Measurements from ENCODE around the gene AMFR.
"Not testable (repeated sequence)": the region's sequence is repeated elsewhere in the genome, so short reads cannot be mapped to it uniquely, and the experiment has no call there.

Gene AMFR

GRCh38 chr16:56387396-56387795 is 37.9 kb downstream of the AMFR start:
- no peak for DNase-seq

DNA sequence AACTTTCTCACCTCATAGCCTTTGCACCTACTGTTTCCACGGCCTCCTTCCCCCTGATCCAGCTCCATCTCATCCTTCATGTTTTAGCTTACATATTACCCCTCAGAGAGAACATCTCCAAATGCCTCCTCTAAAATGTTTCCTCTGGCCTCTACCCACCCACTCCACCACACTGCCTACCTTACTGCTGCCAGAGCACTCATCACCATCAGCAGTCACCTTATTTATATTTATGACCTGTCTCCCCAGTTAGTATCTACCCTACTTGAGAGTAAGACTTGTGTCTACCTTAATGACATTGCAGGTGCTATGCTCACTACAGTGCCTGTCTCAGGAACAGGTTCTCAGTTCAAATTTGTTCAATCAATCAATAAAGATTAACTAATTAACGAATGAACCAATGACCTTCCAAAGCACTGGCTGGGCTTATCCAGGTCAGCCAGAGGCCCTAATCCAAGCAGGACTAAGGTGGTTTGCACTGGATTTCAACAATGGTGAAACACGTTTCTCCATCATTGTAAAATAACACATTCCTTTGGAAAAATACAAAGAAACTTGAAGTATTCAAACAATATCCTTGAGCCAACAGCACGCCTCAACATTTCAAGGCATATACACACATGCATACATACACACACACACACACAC is 41.1 kb downstream of the AMFR start:
- no peak for DNase-seq

DNA sequence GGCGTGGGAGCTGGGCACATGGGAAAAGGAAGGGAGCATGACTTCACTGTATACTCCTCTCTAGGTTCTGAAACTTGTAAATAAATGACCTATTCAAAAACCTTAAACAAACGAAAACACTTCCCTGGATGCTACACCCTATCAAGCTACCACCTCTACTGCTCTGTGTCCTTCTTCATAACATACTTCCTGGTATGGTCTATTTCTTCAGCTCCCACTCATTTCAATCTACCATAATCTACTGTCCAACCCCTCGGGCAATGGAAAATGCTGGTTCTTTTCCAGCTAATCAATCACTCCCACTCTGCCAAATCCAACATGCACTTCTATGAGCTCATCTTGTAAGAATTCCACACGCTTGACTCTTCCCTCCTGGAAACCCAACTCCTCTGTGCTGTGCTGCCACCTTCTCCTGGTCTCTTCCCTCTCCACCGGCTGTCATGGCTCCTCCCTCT is 42.4 kb downstream of the AMFR start:
- DNase-seq, result no peak

DNA sequence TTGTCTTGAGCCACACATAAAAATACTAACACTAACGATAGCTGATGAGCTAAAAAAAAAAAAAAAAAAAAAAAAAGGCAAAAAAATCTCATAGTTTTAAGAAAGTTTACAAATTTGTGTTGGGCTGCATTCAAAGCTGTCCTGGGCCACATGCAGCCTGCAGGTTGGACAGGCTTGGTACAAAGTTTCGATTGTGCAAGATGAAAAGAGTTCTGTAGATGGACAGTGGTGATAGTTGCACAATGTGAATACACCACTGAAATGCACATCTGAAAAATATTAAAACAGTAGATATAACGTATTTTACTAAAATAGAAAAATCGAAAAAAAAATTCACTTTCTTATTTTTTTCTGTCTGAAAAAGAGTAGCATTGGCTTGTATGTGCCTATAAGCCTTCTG is 42.9 kb downstream of the AMFR start:
- no peak for DNase-seq

GRCh38 chr16:56380778-56381485 is 44.4 kb downstream of the AMFR start:
- not testable (repeated sequence) for DNase-seq

DNA sequence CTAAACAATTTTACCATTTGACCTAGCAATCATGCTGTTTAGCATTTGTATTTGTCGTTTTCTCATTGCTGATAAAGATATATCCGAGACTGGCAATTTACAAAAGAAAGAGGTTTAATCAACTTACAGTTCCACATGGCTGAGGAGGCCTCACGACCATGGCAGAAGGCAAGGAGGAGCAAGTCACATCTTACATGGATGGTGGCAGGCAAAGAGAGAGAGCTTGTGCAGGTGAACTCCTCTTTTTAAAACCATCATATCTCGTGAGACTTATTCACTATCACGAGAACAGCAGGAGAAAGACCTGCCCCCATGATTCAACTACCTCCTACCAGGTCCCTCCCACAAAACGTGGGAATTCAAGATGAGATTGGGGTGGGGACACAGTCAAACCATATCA is 46.3 kb downstream of the AMFR start:
- not testable (repeated sequence) for DNase-seq

DNA sequence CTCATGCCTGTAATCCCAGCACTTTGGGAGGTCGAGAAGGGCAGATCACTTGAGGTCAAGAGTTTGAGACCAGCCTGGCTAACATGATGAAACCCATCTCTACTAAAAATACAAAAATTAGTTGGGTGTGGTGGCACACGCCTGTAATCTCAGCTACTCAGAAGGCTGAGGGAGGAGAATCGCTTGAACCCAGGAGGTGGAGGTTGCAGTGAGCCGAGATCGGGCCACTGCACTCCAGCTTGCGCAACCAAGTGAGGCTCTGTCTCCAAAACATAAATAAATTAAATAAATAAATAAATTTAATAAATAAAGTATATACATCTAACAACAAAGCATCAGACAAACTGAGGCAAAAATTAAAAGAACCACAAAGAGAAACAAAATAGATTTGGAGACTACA is 49.6 kb downstream of the AMFR start:
- not testable (repeated sequence) for DNase-seq

DNA sequence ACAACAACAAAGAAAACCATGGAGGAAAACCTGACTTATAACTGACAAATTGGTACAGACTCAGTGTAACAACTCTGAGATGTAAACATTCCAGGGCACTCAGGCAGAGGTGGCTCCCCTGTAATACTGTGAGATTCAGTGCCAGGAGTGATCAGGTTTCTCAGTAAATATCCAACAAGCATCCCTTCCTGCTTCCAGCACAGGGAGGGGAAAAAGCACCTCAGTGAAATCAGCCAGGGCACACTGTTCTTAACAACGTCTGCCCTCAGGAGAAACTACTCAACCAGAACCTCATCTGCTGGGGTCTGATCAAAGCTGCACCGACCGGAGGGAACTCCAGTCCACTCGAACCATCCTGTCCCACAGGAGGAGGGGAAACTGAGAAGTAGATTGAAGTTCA is 52.3 kb downstream of the AMFR start:
- no peak for DNase-seq

DNA sequence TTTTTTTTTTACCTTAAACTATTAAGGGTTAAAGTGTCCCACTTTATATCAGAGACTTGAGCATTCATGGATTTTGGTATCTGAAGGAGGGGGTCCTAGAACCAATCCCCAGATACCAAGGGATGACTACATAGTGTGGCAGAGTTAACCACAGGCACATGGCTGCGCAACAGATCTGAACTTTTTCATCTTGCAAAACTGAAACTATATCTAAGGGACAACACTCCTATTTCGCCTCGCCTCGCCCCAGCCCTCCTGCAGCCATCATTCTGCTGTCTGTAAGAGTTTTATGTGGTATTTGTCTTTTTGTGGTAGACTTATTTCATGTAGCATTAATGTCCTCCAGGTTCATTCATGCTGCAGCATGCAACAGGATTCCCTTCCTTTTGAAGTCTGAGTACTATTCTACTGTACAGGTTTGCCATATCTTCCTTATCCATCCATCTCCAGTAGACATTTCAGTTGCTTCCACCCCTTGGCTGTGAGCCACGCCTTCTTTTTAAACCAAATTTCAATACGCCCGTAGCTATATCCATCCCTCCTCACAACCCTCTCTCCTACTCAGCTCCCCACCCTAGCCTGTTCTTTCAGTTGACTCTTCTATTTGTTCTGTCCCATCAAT is 53.2 kb downstream of the AMFR start:
- no peak for DNase-seq

- DNase-seq, result no peak
Observed at GRCh38 chr16:56371660-56371937, 53.7 kb downstream of the AMFR start.

GRCh38 chr16:56370875-56371659 is 54.3 kb downstream of the AMFR start:
- DNase-seq, result no peak

DNA sequence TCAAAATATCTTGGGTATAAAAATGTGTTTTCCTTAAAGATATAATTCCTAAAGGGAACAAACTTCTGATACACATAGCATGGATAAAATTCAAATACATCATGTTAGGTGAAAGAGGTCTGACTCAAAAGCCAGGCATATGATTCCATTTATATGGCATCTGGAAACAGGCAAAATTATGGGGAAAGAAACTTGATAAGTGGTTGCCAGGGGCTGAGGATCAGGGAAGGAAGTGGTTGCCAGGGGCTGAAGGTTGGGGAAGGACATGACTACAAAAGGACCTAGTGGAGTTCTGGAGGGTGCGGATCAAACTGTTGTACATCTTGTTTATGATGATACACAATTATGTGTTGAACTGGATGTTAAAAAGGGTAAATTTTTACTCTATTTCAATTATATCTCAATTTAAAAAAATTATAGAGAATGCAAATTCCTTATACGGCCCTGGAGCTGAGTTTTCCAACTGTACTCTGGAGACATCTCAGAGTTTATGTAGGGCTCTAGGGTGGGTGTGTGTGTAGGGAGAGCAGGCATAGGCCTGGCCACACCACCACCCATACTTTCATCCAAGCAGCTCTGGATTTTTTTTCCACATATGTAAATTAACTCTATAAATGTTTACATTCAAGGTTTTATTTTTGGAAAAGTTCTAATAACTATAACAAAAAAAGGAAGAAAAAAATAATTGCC is 55.0 kb downstream of the AMFR start:
- DNase-seq, result no peak

- no peak for DNase-seq
Observed at GRCh38 chr16:56369202-56369601, 56.1 kb downstream of the AMFR start.

DNA sequence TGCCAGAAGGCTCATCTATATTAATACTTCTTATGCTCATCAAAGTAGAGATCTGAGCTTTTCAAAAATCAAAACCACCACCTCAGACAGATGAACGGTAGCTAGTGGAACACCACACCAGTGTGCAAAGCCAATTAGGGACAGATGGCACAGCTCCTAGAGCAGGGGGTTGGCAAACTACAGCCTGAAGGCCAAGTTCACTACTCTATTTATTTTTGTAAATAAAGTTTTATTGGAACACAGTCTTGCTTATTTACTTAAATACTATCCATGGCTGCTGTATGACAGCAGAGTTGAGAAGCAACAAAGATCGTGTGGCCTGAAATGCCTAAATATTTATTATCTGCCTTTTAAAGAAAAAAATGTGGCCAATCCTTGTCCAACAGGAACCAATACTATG is 56.8 kb downstream of the AMFR start:
- DNase-seq, result no peak

- no peak for DNase-seq
Observed at GRCh38 chr16:56367764-56368163, 57.6 kb downstream of the AMFR start.

DNA sequence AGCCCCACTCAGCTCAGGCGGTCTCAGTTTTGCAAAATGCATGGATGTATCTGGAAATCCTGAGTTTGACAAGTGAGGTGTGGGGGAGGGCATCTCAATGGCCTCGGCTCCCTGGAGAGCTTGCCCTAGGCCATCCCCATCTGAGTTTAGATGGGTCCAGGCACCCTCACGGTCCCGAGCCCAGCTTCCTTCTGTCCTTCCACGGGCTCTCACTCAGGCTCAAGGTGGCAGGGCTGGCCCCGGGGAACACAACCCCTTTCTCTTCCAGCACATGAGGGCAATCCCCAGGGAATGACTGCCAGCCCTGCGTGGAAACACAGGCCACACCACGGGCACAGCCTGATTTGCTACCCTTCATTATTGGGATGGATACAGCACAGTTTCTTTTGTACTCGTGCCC is 58.4 kb downstream of the AMFR start:
- DNase-seq, result no peak

DNA sequence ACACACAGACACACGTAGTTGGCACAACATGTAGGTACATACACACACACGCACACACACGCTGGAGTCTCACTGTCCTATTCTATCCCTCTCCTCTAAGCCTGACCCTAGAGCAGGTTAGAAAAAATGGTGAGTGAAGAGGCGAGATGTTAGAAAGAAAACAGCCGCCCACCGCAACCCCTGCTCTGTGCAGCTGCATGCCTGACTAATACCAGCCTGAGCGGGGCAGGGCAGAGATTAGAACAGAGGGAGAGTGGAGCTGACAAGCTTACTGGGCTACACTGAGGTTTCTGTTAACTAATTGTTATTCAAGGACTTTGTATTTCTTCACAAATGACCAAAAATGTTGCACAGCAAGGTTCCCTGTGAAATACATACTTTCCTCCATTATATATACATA is 59.8 kb downstream of the AMFR start:
- no peak for DNase-seq

GRCh38 chr16:56364865-56365264 is 60.5 kb downstream of the AMFR start:
- DNase-seq, result no peak

- no peak for DNase-seq
Observed at GRCh38 chr16:56363781-56364565, 61.4 kb downstream of the AMFR start.

- DNase-seq, result no peak
Observed at GRCh38 chr16:56363181-56363716, 62.1 kb downstream of the AMFR start.

GRCh38 chr16:56362706-56363105 is 62.6 kb downstream of the AMFR start:
- no peak for DNase-seq

- no peak for DNase-seq
Observed at GRCh38 chr16:56362057-56362655, 63.2 kb downstream of the AMFR start.

Measured in GDM1 (cell line).